Activated T-helper 1 cell treated with Interleukin-2 at 50 U/mL for 16 hours (primary cell): ENCODE results near the gene RNF111.
"Not testable (repeated sequence)": the region's sequence is repeated elsewhere in the genome, so short reads cannot be mapped to it uniquely, and the experiment has no call there.

Source experiments
- DNase-seq: peaks from one replicate; pipeline ENCODE4 v3.0.0-alpha.2; 2020; ENCODE audit warnings: low read depth

RNF111 gene

GRCh38 chr15:59133929-59134427 is 146.5 kb downstream of the RNF111 start:
- no peak for DNase-seq

- DNase-seq = no peak
Observed at GRCh38 chr15:59137566-59137965, 150.1 kb downstream of the RNF111 start.

GRCh38 chr15:59138243-59138642 is 150.8 kb downstream of the RNF111 start:
- peak; percentile 37 for DNase-seq

GRCh38 chr15:59140422-59141226 is 153.2 kb downstream of the RNF111 start:
- DNase-seq = no peak

GRCh38 chr15:59143281-59143680 is 155.8 kb downstream of the RNF111 start:
- DNase-seq = no peak

- DNase-seq = not testable (repeated sequence)
Observed at GRCh38 chr15:59144594-59144993, 157.1 kb downstream of the RNF111 start.
